ENCODE measurements around the gene C19orf47. TPM values are rescaled to one million over a fixed set of nuclear protein-coding genes. Genes with fewer than 3 reads are reported as not detected.
A peak's percentile ranks its signal among the peaks of the same experiment; 100 is the strongest.

Gene C19orf47
- total RNA-seq, 2 donors from 2014 or later = 20.7 to 24.8 TPM

DNA sequence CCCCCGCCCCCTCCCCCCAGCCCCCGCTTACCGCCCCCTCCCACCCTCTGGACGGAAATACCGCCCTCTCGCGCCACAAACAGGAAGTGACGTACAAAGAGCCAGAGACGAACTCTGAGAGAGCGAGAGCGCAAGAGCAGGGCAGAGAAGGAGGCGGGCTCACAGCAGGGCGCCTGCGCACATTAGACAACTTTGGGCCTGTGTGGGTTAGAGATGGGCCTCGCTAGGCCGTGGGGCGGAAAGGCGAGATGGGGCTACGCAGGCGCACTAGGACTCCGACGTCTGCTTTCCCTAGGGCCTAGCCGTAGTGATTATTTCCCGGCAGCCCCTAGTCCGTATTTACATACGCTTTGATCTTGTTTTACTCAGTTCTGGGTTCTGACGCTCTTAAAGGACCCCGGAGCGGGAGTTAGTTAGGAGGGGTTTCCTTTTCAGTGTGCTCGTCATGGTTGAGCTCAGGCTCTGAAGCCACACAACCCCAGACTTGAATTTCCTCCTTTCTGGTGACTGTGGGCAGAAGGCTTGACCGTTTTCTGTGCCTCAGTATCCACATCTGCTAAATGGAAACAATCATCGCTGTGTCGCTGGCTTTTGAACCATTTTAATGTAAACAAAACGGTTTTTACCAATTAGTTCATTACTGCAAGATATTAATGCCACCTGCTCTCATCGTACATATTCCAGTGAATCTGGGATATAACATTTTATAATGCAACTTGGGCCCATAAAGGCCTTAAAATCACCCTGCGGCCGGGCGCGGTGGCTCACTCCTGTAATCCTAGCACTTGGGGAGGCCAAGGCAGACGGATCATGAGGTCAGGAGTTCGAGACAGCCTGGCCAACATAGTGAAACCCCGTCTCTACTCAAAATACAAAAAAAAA, 62.6 kb downstream of the C19orf47 start:
- DNase-seq (peak; percentile 97 to 99), ATAC-seq (replicated peaks in 1 of 2) (peak; percentile 85 to 87)
- H3K27me3 Mint-ChIP-seq (ENCODE audit: low read depth) = no peaks in the 10 kb centered on the region
- H3K4me1 Mint-ChIP-seq (ENCODE audit: low read depth) = peaks cover 43% of the 10 kb centered on the region
- peak overlapping the region; percentile 94 for H3K27ac Mint-ChIP-seq
- peak overlapping the region; percentile 85 to 98 for H3K4me3 Mint-ChIP-seq
- no peaks in the 10 kb centered on the region for H3K9me3 Mint-ChIP-seq
- H3K36me3 Mint-ChIP-seq (ENCODE audit: insufficient read depth in 2 of 2) = peaks cover 3% of the 10 kb centered on the region in 2 donors

DNA sequence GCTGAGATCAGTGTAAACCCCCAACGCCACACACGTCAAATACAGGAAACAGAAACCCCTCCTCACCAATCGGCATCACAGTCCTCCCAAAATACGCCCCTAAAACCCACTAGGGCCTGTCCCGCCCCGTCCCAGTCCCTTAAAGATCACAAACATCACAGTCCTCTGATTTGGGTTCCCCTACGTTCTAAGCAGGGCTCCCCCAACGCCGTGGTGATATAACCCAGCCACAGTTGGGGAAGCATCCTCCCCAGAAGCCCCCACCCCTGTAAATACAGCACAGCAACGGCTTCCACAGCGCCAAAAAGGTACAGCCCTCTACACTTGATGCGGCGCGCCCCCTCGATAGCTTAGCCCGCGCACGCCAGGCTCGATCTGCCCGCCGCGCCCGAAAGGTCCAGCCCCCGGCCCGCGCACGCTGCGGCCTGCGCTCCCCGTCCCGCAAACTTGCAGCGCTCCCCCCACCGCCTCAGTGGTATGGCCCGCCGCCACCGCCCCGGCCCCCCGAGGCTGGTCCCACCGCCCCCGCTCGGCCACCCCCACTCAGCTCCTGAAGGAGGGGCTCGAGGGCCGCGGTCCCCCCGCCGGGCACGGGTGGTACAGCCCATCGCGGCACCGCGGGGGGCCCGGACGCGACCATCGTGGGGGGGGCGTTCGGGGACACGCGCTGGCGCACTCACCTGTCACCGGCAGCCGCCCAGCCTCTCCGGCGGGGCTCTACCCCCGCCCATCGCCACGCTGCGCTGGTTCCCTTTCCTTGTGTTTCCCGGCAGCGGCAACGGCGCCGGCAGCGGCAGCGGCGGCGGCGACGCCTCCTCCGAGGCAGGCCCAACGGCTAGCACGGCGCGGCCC, 63.5 kb downstream of the C19orf47 start, which contains the start of gene AKT2:
TSS of gene AKT2 (minus strand) at position 845 of the 852 bp plus-strand sequence. CDS start 20,078 bp downstream, outside the sequence.
- peak; percentile 60 to 64 for ATAC-seq (replicated peaks in 1 of 2)
- Mint-ChIP-seq H3K36me3 (ENCODE audit: insufficient read depth in 2 of 2) (peaks cover 3% of the 10 kb centered on the region in 2 donors), H3K4me1 (ENCODE audit: low read depth) (peaks cover 52% of the 10 kb centered on the region), H3K27me3 (ENCODE audit: low read depth) (no peaks in the 10 kb centered on the region), H3K9me3 (no peaks in the 10 kb centered on the region), H3K27ac (peak within 1 kb of the TSS; percentile 95), H3K4me3 (peak within 1 kb of the TSS; percentile 86 to 98)
- DNase-seq = peak; percentile 84 to 85

DNA sequence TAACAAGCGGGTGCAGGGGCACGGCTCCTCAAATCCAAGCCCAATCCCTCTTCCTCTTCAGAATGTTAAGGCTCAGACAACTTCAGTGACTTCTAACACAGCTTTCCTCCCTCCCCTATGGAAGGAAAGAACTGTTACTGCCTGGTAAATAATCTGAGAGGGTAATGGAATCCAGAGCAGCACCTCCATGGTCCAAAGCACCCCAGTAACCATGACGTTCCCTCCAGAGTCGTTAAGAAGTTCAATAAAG, 64.0 kb downstream of the C19orf47 start:
- H3K36me3 Mint-ChIP-seq (ENCODE audit: insufficient read depth in 2 of 2) = peaks cover 3% of the 10 kb centered on the region in 2 donors
- H3K27ac Mint-ChIP-seq = peak overlapping the region; percentile 95
- H3K27me3 Mint-ChIP-seq (ENCODE audit: low read depth) = no peaks in the 10 kb centered on the region
- no peaks in the 10 kb centered on the region for H3K9me3 Mint-ChIP-seq
- H3K4me3 Mint-ChIP-seq = peak overlapping the region; percentile 86 to 98
- H3K4me1 Mint-ChIP-seq (ENCODE audit: low read depth) = peaks cover 54% of the 10 kb centered on the region
- ATAC-seq (replicated peaks in 1 of 2) = no peak
- DNase-seq = no peak

DNA sequence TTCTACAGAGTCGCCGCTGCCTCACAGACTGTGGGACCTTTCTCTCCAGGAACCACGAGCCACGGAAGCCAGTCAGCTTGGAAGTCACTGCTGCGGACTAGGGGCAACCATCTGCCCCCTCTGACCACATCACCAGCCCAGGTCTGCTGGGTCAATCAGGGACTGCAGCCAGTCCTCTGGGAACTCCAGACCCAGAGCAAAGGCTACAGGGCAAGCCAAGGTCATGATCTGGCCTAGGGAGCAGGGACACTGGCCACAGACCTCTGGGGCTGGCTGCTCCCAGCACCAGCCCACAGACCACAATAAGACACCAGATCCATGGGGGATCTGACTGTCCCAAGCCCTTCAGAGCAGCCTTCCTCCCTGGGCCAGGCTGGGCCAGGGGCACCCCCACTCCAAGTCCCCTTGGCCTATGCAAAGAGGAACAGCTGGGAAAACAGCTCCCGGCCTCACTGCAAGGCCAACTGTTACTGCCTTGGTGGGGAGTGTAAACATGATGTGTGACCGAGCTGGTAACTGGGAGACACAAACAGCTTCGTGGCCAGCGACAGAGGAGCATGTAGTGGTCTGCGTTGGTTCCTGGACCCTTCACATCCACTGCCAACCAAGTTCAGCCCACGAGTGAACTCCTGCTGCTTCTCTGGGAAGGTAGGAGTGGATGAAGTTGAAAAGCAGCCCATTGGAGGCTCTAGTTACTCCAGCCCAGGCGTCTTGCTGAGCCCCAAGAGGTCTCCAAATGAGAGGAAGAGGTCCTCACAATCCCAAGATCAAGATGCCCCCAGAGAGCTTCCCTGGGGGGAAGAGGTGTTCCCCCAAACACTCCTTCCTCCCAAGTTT, 64.6 kb downstream of the C19orf47 start:
- peak overlapping the region; percentile 95 for H3K27ac Mint-ChIP-seq
- DNase-seq (no peak), ATAC-seq (replicated peaks in 1 of 2) (no peak)
- peaks cover 56% of the 10 kb centered on the region for H3K4me1 Mint-ChIP-seq (ENCODE audit: low read depth)
- H3K9me3 Mint-ChIP-seq = no peaks in the 10 kb centered on the region
- peak overlapping the region; percentile 86 to 98 for H3K4me3 Mint-ChIP-seq
- H3K36me3 Mint-ChIP-seq (ENCODE audit: insufficient read depth in 2 of 2) = peaks cover 3% of the 10 kb centered on the region in 2 donors
- H3K27me3 Mint-ChIP-seq (ENCODE audit: low read depth) = no peaks in the 10 kb centered on the region

DNA sequence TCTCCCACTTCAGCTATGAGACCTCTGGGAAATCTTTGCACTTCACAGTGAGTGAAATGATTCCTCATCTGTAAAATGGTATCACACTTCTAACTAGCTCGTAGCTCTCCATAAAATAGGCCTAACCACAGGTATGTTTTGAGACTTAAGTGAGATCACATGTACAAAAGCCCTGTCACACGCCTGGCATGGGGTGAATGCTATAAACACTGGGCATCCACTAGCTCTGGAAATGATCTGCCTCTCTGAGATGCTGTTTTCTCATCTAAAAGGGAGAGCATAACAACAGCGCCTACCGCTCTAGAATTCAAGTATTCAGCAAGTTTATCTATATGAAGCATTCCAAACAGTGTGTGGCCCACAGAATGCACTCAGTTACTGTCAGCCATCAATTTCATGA, 65.3 kb downstream of the C19orf47 start:
- Mint-ChIP-seq H3K27me3 (ENCODE audit: low read depth) (no peaks in the 10 kb centered on the region), H3K4me1 (ENCODE audit: low read depth) (peaks cover 63% of the 10 kb centered on the region), H3K27ac (peak overlapping the region; percentile 64), H3K4me3 (peak overlapping the region; percentile 86 to 98), H3K36me3 (ENCODE audit: insufficient read depth in 2 of 2) (peaks cover 3% of the 10 kb centered on the region in 2 donors), H3K9me3 (no peaks in the 10 kb centered on the region)
- no peak for ATAC-seq (replicated peaks in 1 of 2)
- DNase-seq = no peak

DNA sequence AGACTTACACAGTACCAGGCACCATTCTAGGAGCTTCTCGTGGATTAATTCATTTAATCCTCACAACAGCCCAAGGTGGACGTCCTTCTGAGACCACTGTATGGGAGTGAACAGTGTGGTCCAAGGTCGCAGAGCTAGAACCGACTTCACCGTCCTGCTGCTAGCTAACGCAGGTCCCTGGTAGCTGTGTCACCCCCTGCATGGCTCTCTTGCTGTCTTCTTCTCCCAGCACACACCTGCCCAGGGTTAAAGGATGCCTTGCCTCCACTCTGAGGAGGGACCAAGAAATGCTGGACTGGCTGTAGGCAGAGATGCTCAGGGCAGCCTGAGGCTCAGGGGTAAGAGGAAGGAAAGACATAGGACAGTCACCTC, 66.0 kb downstream of the C19orf47 start:
- no peak for DNase-seq
- Mint-ChIP-seq H3K27me3 (ENCODE audit: low read depth) (no peaks in the 10 kb centered on the region), H3K36me3 (ENCODE audit: insufficient read depth in 2 of 2) (peaks cover 3% of the 10 kb centered on the region in 2 donors), H3K27ac (no peak overlapping the region), H3K4me3 (no peak overlapping the region), H3K9me3 (no peaks in the 10 kb centered on the region), H3K4me1 (ENCODE audit: low read depth) (peaks cover 70% of the 10 kb centered on the region)
- no peak for ATAC-seq (replicated peaks in 1 of 2)

DNA sequence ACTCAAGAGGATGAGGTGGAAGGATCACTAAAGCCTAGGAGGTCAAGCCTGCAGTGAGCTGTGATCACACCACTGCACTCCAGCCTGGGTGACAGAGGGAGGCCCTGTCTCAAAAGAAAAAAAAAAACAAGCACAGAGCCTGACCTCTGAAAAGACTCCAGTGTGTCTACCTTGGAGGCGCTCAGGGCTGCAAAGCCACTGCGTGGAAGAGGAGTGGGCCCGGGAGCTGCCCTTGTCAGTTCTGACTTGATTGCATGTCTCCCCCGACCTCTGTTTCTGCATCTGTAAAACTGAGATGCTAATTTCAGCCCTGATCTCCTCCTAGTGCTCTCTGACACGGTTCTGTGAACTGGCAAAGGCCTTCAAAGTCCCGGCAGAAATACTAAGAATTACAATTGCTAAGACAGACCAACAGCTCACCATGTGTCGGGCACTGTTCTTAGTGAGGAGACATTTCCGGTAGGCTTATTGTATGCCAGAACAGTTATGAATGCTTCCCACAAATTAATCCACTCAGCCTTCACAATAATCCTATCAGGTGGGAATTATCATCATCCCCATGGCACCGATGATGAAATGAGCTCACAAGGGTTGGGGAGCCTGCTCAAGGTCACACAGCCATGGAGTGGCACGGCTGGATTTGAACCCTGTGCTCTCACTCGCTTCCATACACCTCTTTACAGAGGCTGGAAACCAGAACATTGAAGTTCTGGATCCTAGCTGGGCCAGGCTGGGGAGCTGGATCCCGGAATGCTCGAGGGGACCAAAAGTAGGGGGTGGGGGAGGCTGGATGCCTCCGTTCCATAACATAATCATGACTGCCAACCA, 66.6 kb downstream of the C19orf47 start:
- DNase-seq = no peak
- Mint-ChIP-seq H3K27ac (no peak overlapping the region), H3K4me3 (no peak overlapping the region), H3K36me3 (ENCODE audit: insufficient read depth in 2 of 2) (peaks cover 3% of the 10 kb centered on the region in 2 donors), H3K4me1 (ENCODE audit: low read depth) (peaks cover 69% of the 10 kb centered on the region), H3K27me3 (ENCODE audit: low read depth) (no peaks in the 10 kb centered on the region), H3K9me3 (no peaks in the 10 kb centered on the region)
- ATAC-seq (replicated peaks in 1 of 2) = no peak

DNA sequence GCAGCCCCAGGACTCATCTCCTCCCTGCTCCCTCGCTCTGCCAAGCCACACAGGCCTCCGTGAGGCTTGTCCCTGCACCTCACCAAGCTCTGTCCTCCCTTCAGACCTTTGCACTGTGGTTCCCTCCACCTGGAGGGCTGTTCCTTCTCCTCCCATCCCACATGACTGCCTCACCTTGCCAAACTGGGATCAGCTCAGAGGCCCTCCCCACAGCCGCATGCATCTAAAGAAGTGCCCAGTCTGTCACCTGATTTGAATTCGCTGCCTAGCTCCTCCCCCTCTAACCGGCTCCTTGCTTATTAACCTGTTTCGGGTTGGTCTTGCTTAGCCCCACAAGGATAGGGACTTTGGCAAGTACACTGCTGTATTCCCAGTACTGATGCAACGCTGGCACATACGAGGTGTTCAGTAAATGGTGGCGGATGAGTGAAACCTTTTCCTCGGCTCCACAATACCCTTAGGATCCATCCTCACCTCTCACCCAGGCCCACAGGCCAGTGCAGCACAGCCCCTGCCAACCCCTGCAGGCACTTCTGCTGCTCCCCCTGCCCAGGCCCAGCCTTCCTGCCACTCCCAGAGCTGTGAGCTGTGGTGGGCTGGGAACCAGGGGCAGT, 67.5 kb downstream of the C19orf47 start:
- ATAC-seq (replicated peaks in 1 of 2) (no peak), DNase-seq (no peak)
- peak overlapping the region; percentile 19 to 27 for H3K4me3 Mint-ChIP-seq
- peaks cover 3% of the 10 kb centered on the region in 2 donors for H3K36me3 Mint-ChIP-seq (ENCODE audit: insufficient read depth in 2 of 2)
- H3K27me3 Mint-ChIP-seq (ENCODE audit: low read depth) = no peaks in the 10 kb centered on the region
- H3K4me1 Mint-ChIP-seq (ENCODE audit: low read depth) = peaks cover 62% of the 10 kb centered on the region
- H3K27ac Mint-ChIP-seq = peak overlapping the region; percentile 66
- no peaks in the 10 kb centered on the region for H3K9me3 Mint-ChIP-seq

DNA sequence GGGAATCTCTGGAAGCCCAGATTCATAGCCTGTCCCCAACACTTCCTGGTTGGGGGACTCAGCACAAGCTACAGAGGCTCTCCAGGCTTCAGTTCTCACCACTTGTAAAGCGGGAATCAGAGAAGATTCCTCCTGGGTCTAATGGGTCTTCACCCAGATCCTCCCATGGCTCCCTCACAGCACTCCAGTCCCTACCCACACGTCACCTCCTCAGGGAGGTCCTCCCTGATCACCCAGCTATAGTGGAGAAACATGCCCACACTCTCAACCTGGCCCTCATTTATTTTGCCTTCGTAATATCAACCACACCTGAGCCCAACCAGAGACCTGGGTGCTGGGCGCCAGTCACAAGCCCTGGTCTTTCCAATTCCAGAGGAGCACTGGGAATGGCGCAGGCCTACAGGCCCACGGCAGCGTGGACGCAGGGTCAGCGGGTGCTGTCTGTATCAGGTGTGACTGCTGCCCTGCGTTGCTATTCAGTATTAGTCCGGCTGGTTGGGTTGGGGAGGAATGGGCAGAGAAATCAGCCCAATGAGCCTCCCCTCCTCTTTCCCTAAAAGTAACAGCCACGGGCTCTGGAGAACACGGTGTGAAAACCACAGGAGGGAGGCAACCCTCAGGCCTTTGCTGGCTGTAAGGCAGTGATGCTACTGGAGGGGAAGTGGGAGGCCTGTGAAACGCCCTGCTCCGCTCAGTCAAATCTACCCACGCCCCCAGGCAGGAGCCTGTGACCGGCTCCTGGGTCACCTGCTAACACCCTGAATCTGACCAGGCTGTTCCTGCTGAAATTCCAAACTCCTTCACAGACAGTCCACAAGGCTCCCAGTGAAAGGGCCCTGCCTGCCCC, 68.2 kb downstream of the C19orf47 start:
- no peaks in the 10 kb centered on the region for H3K27me3 Mint-ChIP-seq (ENCODE audit: low read depth)
- peaks cover 3% of the 10 kb centered on the region in 2 donors for H3K36me3 Mint-ChIP-seq (ENCODE audit: insufficient read depth in 2 of 2)
- H3K9me3 Mint-ChIP-seq = no peaks in the 10 kb centered on the region
- H3K4me3 Mint-ChIP-seq = peak overlapping the region; percentile 19 to 27
- peak overlapping the region; percentile 66 for H3K27ac Mint-ChIP-seq
- DNase-seq (no peak), ATAC-seq (replicated peaks in 1 of 2) (no peak)
- peaks cover 65% of the 10 kb centered on the region for H3K4me1 Mint-ChIP-seq (ENCODE audit: low read depth)

DNA sequence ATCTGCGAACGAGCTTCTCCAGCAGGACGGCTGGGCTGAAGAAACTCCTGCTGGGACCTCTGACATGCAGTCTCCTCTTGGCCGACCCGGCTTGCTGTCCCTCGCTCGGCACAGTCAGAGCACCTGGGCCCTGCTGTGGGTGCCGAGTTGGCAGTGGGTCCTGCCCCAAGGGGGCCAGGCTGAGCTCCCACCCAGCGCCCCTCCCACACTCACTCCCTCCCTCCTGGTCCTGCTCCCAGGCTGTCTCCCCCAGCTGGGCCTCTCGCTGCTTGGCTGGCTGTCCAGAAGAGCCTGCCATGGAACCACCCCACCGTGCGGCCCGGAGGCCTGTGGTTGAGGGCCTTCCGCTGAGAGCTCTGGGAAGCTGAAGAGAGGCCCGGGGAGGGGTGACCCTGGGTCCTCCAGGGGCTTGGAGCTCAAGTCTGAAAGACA, 69.1 kb downstream of the C19orf47 start:
- no peak overlapping the region for H3K27ac Mint-ChIP-seq
- no peak for DNase-seq
- no peaks in the 10 kb centered on the region for H3K27me3 Mint-ChIP-seq (ENCODE audit: low read depth)
- ATAC-seq (replicated peaks in 1 of 2) = no peak
- no peaks in the 10 kb centered on the region for H3K36me3 Mint-ChIP-seq (ENCODE audit: insufficient read depth in 2 of 2)
- H3K9me3 Mint-ChIP-seq = no peaks in the 10 kb centered on the region
- peaks cover 70% of the 10 kb centered on the region for H3K4me1 Mint-ChIP-seq (ENCODE audit: low read depth)
- H3K4me3 Mint-ChIP-seq = no peak overlapping the region

DNA sequence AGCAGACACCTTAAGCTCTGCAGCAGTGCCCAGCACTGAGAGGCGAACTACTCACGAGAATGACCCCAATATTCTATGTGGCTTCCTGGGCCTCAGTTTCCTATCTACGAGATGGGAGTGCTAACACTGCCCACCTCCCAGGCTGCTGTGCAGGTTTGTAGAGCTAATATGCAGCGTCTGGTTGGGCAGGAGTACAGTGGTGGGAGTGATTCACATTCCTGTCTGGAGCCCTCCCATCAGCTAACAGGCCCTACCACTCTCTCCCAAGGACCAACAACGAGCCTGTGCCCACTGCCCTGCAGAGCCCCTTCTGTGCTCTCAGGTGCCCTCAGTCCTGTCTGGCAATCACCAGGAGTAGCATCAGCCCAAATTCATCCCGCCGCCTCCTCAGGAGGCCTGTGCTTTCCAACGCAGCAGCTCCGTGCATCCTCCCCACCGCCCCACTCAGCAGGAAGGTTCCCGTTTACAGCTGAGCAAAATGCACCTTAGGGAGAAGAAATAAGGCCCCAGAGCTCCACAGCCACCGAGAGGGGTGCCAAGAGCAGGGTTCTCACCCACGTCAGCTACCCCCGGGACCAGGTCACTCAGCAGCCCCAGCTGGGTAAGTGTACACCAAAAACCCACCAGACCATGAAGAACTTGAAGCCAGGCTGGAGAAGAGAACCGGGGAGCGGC, 69.7 kb downstream of the C19orf47 start:
- Mint-ChIP-seq H3K27ac (peak overlapping the region; percentile 3), H3K36me3 (ENCODE audit: insufficient read depth in 2 of 2) (no peaks in the 10 kb centered on the region), H3K4me1 (ENCODE audit: low read depth) (peaks cover 70% of the 10 kb centered on the region), H3K27me3 (ENCODE audit: low read depth) (no peaks in the 10 kb centered on the region), H3K4me3 (no peak overlapping the region), H3K9me3 (no peaks in the 10 kb centered on the region)
- no peak for DNase-seq
- no peak for ATAC-seq (replicated peaks in 1 of 2)
